Eye (tissue), 1 donor: Measurements from ENCODE around the gene DIP2C.

Experiments
- DNase-seq: peaks from one replicate; pipeline ENCODE4 v3.0.0-alpha.2; 2015

The DIP2C gene

DNA sequence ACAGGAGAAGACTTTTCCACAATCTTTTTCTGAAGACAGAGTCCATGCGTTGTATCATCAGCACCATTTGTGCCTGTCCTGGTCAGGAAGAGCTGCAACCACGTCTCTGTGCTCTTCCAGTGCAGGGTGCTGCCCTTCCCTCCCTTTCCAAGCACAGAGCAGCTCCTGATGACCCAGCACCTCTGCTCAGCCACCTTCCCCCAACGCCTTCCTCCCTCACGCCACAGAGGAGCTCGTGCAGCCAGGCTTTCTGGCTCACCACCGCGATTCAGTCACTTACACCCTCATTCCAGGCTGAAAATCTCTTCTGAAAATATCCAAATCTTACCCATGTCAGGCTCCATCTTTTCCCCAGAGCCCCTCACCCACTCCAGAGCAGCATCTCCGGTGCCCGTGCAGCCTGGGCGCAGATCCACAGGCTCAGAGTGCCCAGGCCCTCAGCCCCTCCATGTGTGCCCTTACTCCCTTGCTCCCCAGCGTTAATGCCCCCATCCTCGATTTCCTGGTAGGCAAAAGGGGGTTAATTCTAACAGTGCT lies 181.5 kb downstream of the DIP2C start:
- no peak for DNase-seq

- DNase-seq, result no peak
Measured at GRCh38 chr10:507355-507699, 182.1 kb downstream of the DIP2C start.

- DNase-seq, result no peak
Measured at GRCh38 chr10:506451-507354, 182.8 kb downstream of the DIP2C start.

DNA sequence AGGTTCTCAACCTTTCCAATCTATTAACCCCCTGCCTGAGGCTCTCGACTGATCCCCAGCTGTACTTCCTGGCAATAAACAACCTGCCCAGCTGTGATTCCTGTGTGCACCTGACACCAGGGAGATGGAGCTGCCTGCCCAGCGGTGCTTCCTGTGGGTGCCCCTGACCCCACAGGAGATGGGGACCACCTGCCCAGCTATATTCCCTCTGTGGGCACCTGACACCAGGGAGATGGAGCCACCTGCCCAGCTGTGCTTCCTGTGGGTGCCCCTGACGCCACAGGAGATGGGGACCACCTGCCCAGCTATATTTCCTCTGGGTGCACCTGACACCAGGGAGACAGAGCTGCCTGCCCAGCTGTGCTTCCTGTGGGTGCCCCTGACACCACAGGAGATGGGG lies 184.0 kb downstream of the DIP2C start:
- DNase-seq, result no peak

- DNase-seq, result no peak
Measured at GRCh38 chr10:504806-505205, 184.7 kb downstream of the DIP2C start.

- no peak for DNase-seq
Measured at GRCh38 chr10:504121-504611, 185.3 kb downstream of the DIP2C start.

DNA sequence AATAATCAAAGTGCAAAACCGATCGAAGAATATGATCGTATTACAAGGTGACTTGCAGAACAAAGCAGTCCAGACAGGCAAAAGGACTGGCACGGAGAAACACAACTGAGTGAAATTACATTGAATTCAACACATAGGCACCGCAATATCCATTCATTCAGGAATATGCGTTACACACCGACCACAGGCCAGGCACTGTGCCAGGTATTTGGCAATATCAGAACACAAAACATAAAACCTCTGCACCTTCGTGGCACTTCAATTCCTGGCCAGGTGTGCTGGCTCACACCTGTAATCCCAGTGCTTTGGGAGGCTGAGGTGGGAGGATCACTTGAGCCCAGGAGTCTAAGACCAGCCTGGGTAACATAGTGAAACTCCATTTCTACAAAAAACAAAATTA lies 187.9 kb downstream of the DIP2C start:
- no peak for DNase-seq

- no peak for DNase-seq
Measured at GRCh38 chr10:500876-501275, 188.6 kb downstream of the DIP2C start.

GRCh38 chr10:499991-500390 lies 189.5 kb downstream of the DIP2C start:
- DNase-seq, result no peak

DNA sequence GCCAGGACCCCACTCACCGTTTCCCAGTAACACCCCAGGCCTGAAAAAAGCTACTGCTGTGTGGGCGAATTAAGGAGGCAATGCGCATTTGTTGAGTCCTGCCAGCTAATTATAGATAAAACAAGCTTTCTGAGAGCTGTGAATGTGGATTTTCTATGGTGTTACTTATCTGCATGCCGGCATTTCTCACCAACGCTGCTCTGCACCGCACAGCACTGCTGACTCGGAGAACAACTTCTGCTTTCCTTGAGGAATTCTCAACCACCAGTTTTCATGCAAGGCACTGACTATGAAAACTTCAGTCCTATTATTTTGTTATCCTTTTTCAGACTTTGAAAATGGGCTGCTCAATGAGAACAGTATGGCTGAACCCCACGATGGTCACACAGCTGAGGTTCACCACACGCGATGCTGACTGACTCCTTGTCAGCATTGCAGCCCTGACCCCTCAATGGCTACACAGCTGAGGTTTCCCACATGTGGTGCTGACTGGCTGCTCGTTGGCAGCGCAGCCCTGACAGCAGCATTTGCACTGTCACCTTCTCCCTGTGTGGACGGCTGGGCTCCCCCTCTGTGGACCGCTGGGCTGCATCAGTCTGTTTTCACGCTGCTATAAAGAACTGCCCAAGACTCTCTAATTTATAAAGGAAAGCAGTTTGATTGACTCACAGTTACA lies 190.6 kb downstream of the DIP2C start:
- DNase-seq, result no peak

GRCh38 chr10:497898-498451 lies 191.5 kb downstream of the DIP2C start:
- no peak for DNase-seq

DNA sequence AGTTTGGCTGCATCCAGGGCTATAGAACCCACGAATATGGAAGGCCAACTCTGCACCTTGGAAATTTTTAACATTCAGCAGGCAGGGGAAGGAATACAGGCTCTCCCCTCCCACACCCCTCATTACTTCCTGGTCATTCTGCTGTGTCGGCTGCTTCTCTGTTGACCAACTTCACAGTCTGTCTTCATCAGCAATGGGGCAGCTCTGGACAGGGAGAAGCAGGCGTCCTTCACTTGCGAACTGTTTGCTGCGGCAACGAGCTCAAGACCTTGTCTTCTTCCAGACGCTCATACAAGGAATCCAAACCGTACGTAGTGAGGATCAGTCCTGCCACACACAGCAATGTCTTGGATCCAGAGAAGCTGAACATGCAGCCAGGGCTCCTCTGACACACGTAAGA lies 192.2 kb downstream of the DIP2C start:
- no peak for DNase-seq

- DNase-seq, result no peak
Measured at GRCh38 chr10:494556-494955, 194.9 kb downstream of the DIP2C start.

DNA sequence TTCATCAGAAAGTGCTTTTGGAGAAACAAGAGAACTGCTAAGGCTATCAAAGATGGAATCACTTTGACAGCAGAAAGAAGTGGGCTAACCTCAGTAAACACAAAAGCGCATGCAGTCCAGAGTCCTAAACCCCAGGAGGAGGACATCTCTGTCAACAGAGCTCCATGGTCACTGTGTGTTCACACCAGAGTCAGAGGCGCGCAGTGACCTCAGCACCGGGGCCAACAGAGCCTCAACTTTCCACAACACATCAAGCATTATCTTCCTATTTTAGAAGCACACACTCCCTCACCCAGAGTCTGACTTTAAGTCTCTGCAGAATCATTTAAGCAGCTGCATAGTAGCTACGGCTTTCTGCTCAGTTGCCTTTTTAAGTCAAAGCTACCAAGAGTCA lies 195.3 kb downstream of the DIP2C start:
- DNase-seq, result no peak

GRCh38 chr10:493391-494148 lies 195.9 kb downstream of the DIP2C start:
- no peak for DNase-seq

GRCh38 chr10:492836-493235 lies 196.6 kb downstream of the DIP2C start:
- peak; percentile 62 for DNase-seq

- no peak for DNase-seq
Measured at GRCh38 chr10:491667-492424, 197.6 kb downstream of the DIP2C start.

- DNase-seq, result no peak
Measured at GRCh38 chr10:490891-491571, 198.4 kb downstream of the DIP2C start.

DNA sequence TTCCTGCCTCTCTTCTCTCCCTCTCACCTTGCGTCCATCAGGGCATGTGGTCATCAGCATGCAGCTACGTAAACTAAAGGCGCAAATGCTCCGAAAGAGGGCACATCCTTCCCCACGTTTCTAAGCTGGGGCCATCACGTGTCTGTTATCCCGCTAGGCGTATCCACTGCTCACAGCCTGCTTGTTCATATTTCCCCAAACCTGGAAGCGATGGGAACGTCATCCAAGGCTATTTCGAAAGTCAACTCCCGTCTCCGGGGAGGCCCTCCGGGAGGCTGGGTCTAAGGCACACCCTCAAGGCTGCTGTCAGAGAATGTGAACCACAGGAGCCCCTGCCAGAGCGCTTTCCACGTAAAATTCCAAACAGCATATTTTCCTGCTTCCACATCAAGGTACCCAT lies 199.2 kb downstream of the DIP2C start:
- no peak for DNase-seq

DNA sequence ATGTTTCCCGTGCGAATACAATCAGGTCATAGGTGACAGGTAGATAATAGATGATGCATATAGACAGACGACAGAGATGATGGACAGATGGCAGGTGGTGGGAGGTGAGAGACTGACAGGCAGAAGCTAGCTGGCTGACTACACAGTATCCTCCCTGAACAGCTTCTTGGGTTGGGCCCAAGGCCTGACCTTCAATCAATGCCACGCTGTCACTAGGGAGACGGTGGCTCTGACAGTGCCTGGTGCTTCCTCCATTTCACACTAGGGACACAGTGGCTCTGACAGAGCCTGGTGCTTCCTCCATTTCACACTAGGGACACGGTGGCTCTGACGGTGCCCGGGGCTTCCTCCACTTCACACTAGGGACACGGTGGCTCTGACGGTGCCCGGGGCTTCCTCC lies 200.1 kb downstream of the DIP2C start:
- DNase-seq, result no peak

GRCh38 chr10:488933-489215 lies 200.6 kb downstream of the DIP2C start:
- DNase-seq, result no peak
